ENCODE results near the gene HOXA1.

Gene HOXA1

GRCh38 chr7:27105301-27106031 lies 9.7 kb upstream of the HOXA1 start:
- DNase-seq (ENCODE audit: low spot score), result no peak

- DNase-seq (ENCODE audit: low spot score), result no peak
Measured at GRCh38 chr7:27104341-27105058, 8.7 kb upstream of the HOXA1 start.

GRCh38 chr7:27103489-27104226 lies 7.9 kb upstream of the HOXA1 start:
- DNase-seq (ENCODE audit: low spot score), result no peak

GRCh38 chr7:27102581-27103442 lies 7.0 kb upstream of the HOXA1 start, which contains the start of gene HOXA2:
TSS of gene HOXA2 (minus strand) at chr7:27102683. CDS start at chr7:27102500, 183 bp downstream.
- no peak for DNase-seq (ENCODE audit: low spot score)

GRCh38 chr7:27101957-27102580 lies 6.3 kb upstream of the HOXA1 start:
- DNase-seq (ENCODE audit: low spot score), result no peak

GRCh38 chr7:27101171-27101956 lies 5.6 kb upstream of the HOXA1 start:
- no peak for DNase-seq (ENCODE audit: low spot score)

- no peak for DNase-seq (ENCODE audit: low spot score)
Measured at GRCh38 chr7:27100694-27101170, 4.9 kb upstream of the HOXA1 start.

- no peak for DNase-seq (ENCODE audit: low spot score)
Measured at GRCh38 chr7:27099453-27100370, 3.9 kb upstream of the HOXA1 start.

- no peak for DNase-seq (ENCODE audit: low spot score)
Measured at GRCh38 chr7:27098578-27099451, 3.0 kb upstream of the HOXA1 start.

- no peak for DNase-seq (ENCODE audit: low spot score)
Measured at GRCh38 chr7:27097686-27098577, 2.1 kb upstream of the HOXA1 start.

GRCh38 chr7:27096768-27097514 lies 1.1 kb upstream of the HOXA1 start:
- no peak for DNase-seq (ENCODE audit: low spot score)

GRCh38 chr7:27095050-27095896 lies 527 bp downstream of the HOXA1 start:
- no peak for DNase-seq (ENCODE audit: low spot score)

- DNase-seq (ENCODE audit: low spot score), result no peak
Measured at GRCh38 chr7:27094304-27095049, 1.3 kb downstream of the HOXA1 start.

- no peak for DNase-seq (ENCODE audit: low spot score)
Measured at GRCh38 chr7:27093184-27093895, 2.5 kb downstream of the HOXA1 start.

All from LoVo (cell line).